Fibroblast of the aortic adventitia (primary cell): ENCODE results near the gene SPHK1. TPM values are rescaled to one million over a fixed set of nuclear protein-coding genes. Genes with fewer than 3 reads are reported as not detected.

Source experiments
- DNase-seq: peaks from one replicate; pipeline ENCODE4 v3.0.0-alpha.2; 2010; ENCODE audit warnings: low read depth
- H3K4me3 ChIP-seq: 2 replicates; pipeline ENCODE4 v1.5.1; 2011; ENCODE audit warnings: low read depth, mild to moderate bottlenecking, control low read depth, low read length, moderate library complexity
- CTCF ChIP-seq: IDR thresholded peaks from 2 replicates; pipeline ENCODE4 v1.5.1; 2011; ENCODE audit warnings: mild to moderate bottlenecking, low read length, control low read depth, inconsistent platforms; ENCODE audit not compliant: insufficient read depth
- total RNA-seq: library from RNA; depleted of rRNA; stranded (reverse); fragments of >200 nt; gene quantifications from 2 replicates; pipeline ENCODE4 v1.2.3, GENCODE V29; 2012; ENCODE audit warnings: low replicate concordance

SPHK1 gene
- total RNA-seq, 1 donor: 31.7 TPM

DNA sequence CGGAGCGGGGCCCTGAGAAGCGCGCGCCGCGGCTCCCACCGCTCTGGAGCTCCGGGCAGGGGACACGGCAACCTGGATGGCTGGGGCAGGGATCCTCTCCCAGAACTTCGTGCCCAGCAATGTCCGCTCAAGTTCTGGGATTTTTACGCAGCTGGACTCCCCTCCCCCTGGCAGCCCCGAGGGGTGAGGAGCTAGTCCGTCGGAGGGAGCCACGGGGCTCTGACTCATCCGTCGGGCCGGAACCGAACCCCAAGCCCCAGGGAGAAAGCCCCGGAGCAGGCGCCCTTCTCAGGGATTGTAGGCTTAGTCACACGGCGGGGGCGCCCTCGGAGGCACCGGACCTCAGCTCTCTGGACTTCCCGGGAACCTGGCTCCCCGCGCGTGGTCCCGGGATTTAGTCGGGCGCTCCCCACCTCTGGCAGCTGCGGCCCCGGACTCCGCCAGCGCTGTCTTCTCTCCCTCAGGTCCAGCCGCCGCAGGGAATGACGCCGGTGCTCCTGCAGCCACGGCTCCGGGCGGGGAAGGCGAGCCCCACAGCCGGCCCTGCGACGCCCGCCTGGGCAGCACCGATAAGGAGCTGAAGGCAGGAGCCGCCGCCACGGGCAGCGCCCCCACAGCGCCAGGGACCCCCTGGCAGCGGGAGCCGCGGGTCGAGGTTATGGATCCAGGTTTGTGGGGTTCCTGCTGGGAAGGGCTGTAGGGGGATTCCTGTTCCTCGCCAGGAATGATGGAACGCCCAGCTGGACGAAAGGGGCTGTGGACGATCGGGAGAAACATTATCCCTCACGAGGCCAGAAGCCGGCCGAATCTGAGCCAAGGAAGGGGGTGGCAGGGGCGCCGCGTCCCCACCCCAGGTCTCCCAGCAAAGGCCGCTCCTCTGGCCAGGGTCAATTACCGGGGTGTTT is 830 bp downstream of the SPHK1 start:
- peak; percentile 70 for DNase-seq
- H3K4me3 ChIP-seq: peak overlapping the region; percentile 78
- no peak for TF ChIP-seq CTCF

- peak; percentile 88 for TF ChIP-seq CTCF
- DNase-seq: peak; percentile 87
- peak overlapping the region; percentile 78 for H3K4me3 ChIP-seq
These were observed 1.7 kb downstream of the SPHK1 start for GRCh38 chr17:76385892-76386786.

DNA sequence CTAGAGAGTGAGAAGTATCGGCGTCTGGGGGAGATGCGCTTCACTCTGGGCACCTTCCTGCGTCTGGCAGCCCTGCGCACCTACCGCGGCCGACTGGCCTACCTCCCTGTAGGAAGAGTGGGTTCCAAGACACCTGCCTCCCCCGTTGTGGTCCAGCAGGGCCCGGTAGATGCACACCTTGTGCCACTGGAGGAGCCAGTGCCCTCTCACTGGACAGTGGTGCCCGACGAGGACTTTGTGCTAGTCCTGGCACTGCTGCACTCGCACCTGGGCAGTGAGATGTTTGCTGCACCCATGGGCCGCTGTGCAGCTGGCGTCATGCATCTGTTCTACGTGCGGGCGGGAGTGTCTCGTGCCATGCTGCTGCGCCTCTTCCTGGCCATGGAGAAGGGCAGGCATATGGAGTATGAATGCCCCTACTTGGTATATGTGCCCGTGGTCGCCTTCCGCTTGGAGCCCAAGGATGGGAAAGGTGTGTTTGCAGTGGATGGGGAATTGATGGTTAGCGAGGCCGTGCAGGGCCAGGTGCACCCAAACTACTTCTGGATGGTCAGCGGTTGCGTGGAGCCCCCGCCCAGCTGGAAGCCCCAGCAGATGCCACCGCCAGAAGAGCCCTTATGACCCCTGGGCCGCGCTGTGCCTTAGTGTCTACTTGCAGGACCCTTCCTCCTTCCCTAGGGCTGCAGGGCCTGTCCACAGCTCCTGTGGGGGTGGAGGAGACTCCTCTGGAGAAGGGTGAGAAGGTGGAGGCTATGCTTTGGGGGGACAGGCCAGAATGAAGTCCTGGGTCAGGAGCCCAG is 2.8 kb downstream of the SPHK1 start:
- no peak overlapping the region for H3K4me3 ChIP-seq
- no peak for TF ChIP-seq CTCF
- DNase-seq: no peak

- peak; percentile 16 for TF ChIP-seq CTCF
- H3K4me3 ChIP-seq: no peak overlapping the region
- no peak for DNase-seq
These were observed 4.8 kb downstream of the SPHK1 start for GRCh38 chr17:76388966-76389888.

DNA sequence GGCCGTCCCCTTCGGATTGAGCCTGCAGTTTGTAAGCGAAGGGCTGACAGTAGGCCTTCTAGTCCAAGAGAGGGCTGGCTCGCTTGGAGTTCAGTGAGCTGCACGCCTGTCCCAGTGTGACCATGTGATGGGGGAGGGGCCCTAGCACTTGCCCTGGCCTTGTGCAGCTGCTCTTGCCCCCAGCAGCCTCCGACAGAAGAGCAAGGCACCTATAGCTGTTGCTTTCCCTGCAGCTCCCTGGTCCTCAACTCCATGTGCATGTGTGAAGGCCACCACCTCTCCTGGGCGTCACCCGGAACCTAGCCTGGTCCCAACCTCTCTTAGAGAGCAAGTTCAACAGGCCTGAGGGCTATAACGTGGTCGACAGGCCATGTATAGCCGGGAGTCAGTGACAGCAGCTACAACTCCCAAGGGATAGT is 5.6 kb downstream of the SPHK1 start:
- no peak overlapping the region for H3K4me3 ChIP-seq
- no peak for TF ChIP-seq CTCF
- no peak for DNase-seq
